Large intestine (tissue), 3 donors: Measurements from ENCODE around the gene CDHR4. TPM values are rescaled to one million over a fixed set of nuclear protein-coding genes. Genes with fewer than 3 reads are reported as not detected.
"Not testable (repeated sequence)": the region's sequence is repeated elsewhere in the genome, so short reads cannot be mapped to it uniquely, and the experiment has no call there.

Experiments used
- DNase-seq, 2 donors: peaks; one replicate each; pipeline versions ENCODE4 v3.0.0 to v3.0.0-alpha.2; 2013
- H3K27ac ChIP-seq: one replicate; pipeline ENCODE4 v1.5.1; 2013; ENCODE audit warnings: low read length
- H3K27me3 ChIP-seq: 2 replicates; pipeline ENCODE4 v1.6.1; 2013; ENCODE audit warnings: low read length; ENCODE audit not compliant: control insufficient read depth, insufficient read depth
- H3K36me3 ChIP-seq: 2 replicates; pipeline ENCODE4 v1.6.1; 2013; ENCODE audit warnings: low read length; ENCODE audit not compliant: control insufficient read depth, insufficient read depth
- H3K4me1 ChIP-seq: one replicate; pipeline ENCODE4 v1.6.1; 2013; ENCODE audit warnings: low read length; ENCODE audit not compliant: control insufficient read depth, insufficient read depth
- H3K4me3 ChIP-seq: one replicate; pipeline ENCODE4 v1.5.1; 2013; ENCODE audit warnings: low read length
- H3K9me3 ChIP-seq: one replicate; pipeline ENCODE4 v1.6.1; 2013; ENCODE audit warnings: mild to moderate bottlenecking, low read depth, low read length, moderate library complexity; ENCODE audit not compliant: control insufficient read depth
- WGBS: methylation state at CpG from one replicate; pipeline ENCODE4 v1.1.5; 2013; ENCODE audit warnings: low lambda C conversion rate; ENCODE audit not compliant: insufficient coverage; 5-methylcytosine and 5-hydroxymethylcytosine counted together
- polyA plus RNA-seq: library from polyadenylated mRNA; unstranded; fragments of 120-200 nt; gene quantifications from one replicate; pipeline ENCODE4 v1.2.1, GENCODE V29; 2013

Gene CDHR4
- polyA plus RNA-seq, 1 donor = 0.10 TPM

DNA sequence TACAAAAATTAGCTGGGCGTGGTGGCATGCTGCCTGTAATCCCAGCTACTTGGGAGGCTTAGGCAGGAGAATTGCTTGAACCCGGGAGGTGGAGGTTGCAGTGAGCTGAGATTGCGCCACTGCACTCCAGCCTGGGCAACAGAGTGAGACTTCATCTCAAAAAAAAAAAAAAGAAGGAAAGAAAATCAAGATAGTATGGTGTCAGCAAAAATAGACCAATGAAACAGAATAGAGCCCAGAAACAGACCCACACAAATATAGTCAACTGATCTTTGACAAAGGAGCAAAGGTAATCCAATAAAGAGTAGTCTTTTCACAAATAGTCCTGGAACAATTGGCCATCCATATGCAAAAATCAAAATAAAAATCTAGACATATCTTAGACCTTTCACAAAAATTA is 23.5 kb upstream of the CDHR4 start:
- WGBS = no CpG with 5 or more reads among the region's 3 CpGs
- not testable (repeated sequence) for H3K36me3 ChIP-seq, H3K27me3 ChIP-seq, H3K4me1 ChIP-seq, H3K4me3 ChIP-seq, H3K9me3 ChIP-seq, H3K27ac ChIP-seq, DNase-seq

DNA sequence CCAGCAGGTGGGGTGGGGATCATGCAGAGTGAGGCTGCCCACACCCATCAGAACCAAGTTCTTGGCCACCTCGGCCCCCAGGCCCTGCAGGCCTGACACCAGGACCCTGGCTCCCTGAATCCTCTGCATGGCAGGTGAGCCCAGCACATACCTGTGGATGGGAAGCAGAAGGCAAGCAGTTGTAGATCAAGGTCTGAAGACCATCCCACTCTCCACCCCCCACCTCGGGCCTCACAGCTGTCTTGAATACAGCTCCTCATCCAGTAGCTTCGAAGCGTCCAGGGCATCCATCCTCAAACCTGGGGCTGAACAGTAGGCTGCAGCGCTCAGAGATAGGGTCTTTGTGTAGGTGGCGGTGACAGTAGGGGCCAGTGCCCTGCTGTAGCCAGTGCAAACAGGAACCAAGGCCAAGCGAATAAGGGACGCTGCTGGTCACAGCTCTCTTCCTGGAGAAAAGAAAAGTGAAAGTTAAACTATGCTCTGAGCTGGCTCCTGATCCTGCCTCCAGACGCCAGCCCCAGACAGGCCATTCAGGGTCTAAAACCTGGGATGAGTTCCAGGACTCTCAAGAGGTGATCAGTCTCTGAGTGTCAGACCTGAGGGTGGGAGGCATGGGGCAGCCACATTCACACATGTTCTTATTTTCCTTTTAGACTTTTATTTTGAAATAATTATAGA is 14.0 kb upstream of the CDHR4 start, which contains the start of gene UBA7:
UBA7 (minus strand) TSS at position 457 of the 678 bp plus-strand sequence; CDS start at position 291, 166 bp downstream.
- no peaks in the 10 kb centered on the region for H3K9me3 ChIP-seq
- H3K27ac ChIP-seq = peak within 1 kb of the TSS; percentile 71
- peak within 1 kb of the TSS; percentile 36 for H3K4me3 ChIP-seq
- 60% methylated on average over 1 of the region's 9 CpGs for WGBS
- peaks cover 16% of the 10 kb centered on the region for H3K4me1 ChIP-seq
- peak; percentile 74 to 83 for DNase-seq
- peaks cover 33% of the 10 kb centered on the region for H3K36me3 ChIP-seq
- no peaks in the 10 kb centered on the region for H3K27me3 ChIP-seq

DNA sequence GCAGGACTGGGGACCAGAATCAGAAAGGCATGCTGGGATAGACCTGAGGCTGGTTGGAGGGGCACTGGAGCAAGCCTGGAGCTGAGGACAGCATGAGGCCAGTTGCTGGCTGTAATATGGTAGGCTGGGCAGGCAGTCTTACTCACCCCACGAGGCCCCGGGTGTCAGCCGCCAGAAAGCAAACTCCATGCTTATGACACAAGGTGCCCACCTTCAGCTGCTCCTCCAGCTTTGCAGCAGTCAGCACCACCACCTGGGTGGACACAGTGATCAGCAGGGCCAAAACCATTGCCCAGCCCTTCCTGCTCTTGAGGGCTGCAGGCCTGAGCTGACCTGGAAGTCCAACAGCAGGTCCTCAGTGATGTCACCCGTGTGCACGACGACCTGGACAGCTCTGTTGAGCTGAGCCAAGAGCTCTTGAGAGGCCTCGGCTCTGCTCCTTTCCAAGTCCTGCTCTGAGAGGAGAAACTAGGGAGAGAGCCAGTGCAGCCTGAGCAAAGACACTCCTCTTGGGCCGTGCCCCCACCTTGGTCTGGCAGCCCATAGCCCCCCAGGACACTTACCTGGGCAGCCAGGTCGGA is 13.3 kb upstream of the CDHR4 start:
- H3K4me3 ChIP-seq = peak overlapping the region; percentile 36
- H3K27me3 ChIP-seq = no peaks in the 10 kb centered on the region
- H3K27ac ChIP-seq = peak overlapping the region; percentile 71
- WGBS = no CpG with 5 or more reads among the region's 9 CpGs
- peaks cover 34% of the 10 kb centered on the region for H3K36me3 ChIP-seq
- H3K4me1 ChIP-seq = peaks cover 16% of the 10 kb centered on the region
- DNase-seq = no peak
- H3K9me3 ChIP-seq = no peaks in the 10 kb centered on the region

DNA sequence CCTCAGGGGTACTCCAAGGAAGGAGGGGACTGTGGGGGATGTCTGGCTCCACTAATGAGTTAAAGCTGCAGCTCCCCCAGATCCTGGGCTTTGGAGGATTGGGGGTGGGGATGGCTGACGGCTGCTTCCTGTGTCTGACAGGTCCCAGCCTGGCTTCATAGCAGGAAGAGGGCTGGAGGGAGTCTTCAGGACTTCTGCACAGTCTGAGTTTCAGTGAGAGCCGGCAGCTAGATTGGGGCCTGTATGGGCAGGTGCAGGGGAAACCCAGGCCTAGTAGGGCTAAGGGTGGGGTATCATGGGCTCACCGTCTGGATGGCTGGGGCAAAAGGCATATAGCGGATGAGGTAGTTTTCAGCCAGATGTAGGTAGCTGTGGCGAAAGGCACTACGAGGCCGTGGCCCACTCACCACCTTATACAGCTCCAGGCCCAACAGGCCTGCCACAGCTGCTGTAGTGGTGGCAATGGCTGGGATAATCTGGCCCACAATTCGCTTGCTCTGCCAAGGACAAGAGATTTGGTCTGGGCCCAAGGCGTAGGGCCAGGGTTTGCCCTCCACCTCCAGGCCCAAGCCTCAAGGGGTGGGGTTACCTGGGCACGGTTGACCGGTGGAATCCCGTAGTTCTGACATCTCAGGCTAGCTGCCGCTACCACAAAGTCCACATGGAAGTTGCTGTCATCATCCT is 7.9 kb upstream of the CDHR4 start:
- WGBS = no CpG with 5 or more reads among the region's 13 CpGs
- Histone ChIP-seq H3K4me3 (no peak overlapping the region), H3K4me1 (peaks cover 29% of the 10 kb centered on the region), H3K9me3 (no peaks in the 10 kb centered on the region), H3K27ac (peak overlapping the region; percentile 58), H3K27me3 (peaks cover 13% of the 10 kb centered on the region), H3K36me3 (peaks cover 37% of the 10 kb centered on the region)
- DNase-seq = no peak

DNA sequence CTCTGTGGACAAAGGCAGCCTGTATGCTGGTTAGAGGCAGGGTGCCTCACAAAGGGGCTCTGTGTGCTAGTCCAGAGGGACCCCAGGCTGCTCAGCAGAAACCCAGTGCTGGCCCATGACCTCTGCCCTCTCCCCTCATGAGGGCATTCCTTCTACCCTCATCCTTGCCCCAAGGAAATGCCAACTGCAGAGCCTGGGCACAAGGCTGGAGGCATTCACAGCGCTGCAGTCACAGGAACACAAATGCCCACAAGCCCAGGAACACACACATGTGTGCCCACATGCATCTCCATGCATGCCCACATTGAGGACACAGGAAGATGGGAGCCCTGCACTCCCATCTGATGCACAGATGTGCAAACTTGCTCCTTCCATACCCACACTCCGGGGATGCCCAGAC is 7.2 kb upstream of the CDHR4 start:
- peaks cover 30% of the 10 kb centered on the region for H3K36me3 ChIP-seq

DNA sequence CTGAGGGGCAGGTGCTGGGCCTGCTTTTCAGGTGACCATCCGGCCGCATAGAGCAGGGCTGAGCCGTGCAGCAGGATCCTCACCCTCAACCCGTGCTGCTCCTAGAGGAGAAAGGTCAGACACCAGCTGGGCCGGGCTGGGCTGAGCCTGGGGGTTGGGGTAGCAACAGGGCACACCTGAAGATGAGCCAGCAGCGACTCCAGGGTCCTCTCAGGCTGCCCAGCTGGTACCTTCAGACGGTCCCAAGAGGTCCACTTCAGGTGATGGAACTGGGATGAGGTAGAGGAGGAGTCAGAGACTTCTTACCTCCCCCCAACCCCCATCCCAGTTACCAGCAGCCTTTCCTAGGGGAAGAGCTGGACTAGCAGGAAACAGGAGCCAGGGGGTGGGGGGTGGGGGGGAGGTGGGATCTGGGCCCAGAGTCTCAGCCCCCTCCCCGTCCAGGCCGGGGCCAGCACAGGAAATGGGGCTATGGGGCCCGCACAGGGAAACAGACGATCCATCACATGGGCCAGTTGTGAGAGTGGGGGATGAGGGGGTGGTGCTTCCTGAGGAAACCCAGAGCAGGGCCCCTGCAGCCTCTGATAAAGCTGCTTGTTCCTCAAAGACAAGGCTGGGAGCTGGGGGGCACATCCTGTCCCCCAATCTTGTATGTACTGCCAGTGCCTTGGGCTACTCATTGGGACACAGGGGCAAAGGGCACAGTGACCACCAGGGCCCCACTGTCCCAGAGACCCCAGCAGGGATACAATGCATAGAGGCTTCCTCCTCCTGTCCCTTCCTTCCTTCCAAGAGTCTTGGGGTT is 6.4 kb upstream of the CDHR4 start:
- Histone ChIP-seq H3K4me1 (peaks cover 31% of the 10 kb centered on the region), H3K36me3 (peaks cover 24% of the 10 kb centered on the region), H3K4me3 (no peak overlapping the region)

More for the DNA sequence above, 7.2 kb upstream of the CDHR4 start:
- Histone ChIP-seq H3K4me1 (peaks cover 31% of the 10 kb centered on the region), H3K27me3 (peaks cover 14% of the 10 kb centered on the region), H3K4me3 (no peak overlapping the region), H3K27ac (peak overlapping the region; percentile 58), H3K9me3 (no peaks in the 10 kb centered on the region)
- no CpG with 5 or more reads among the region's 2 CpGs for WGBS
- no peak for DNase-seq

DNA sequence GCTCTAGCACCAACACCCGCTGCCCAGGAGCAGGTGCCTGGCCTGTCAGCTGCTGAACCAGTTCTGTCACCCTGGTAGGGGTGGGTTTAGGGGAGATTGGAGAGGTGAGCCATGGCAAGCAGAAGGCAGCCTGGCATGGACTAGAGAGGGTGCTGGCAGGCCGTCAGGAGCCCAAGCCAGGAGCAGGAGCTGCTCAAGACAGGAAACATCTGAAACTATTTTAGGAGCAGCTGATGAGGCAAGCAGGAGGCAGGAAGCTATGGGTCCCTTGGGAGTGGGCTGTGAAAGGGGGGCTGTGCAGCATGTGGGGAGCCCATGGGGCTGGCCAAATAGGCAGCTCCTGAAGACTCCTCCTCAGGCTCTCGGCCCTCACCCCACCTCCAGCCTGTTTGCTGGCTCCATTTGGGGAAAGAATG is 5.7 kb upstream of the CDHR4 start:
- Histone ChIP-seq H3K9me3 (no peaks in the 10 kb centered on the region), H3K27me3 (peaks cover 23% of the 10 kb centered on the region), H3K4me3 (no peak overlapping the region), H3K36me3 (peaks cover 19% of the 10 kb centered on the region), H3K4me1 (peaks cover 31% of the 10 kb centered on the region), H3K27ac (peak overlapping the region; percentile 81)
- peak; percentile 41 to 42 for DNase-seq
- WGBS = no CpG with 5 or more reads among the region's 3 CpGs

More for the DNA sequence above, 6.4 kb upstream of the CDHR4 start:
- Histone ChIP-seq H3K9me3 (no peaks in the 10 kb centered on the region), H3K27ac (peak overlapping the region; percentile 81), H3K27me3 (peaks cover 21% of the 10 kb centered on the region)
- WGBS = no CpG with 5 or more reads among the region's 11 CpGs
- DNase-seq = peak; percentile 70 to 81

DNA sequence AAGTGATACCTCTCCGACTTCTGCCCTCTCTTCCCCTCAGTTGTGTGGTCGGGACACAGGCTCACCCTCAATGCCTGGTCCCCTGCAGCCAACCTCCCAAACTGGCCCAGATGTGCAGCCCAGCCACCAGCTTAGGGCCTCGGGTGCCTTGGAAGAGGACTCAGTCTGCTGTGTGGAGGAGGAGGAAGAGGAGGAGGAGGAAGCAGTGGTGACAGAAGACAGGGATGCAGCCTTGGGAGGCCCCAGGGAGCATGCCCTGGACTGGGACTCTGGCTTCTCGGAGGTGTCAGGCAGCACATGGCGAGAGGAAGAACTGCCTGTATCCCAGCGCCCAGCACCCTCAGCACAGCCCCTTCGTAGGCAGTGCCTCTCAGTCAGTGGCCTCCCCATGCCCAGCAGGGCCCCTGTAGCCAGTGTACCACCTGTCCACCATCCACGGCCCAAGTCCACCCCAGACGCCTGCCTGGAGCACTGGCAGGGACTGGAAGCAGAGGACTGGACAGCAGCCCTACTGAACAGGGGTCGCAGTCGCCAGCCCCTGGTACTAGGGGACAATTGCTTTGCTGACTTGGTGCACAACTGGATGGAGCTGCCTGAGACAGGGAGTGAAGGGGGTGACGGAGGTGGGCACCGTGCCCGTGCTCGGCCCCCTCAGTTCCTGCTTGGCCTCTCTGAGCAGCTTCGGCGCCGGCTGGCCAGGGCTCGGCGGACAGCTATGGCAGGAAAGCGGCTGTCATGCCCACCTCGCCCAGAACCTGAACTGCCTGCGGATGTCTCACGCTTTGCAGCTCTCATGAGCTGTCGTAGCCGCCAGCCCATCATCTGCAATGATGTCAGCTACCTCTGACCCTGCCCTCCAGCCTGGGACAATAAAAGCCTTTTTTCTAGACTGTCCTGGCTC is 4.7 kb upstream of the CDHR4 start:
- peaks cover 12% of the 10 kb centered on the region for H3K36me3 ChIP-seq
- peaks cover 31% of the 10 kb centered on the region for H3K4me1 ChIP-seq
- no peaks in the 10 kb centered on the region for H3K9me3 ChIP-seq
- H3K4me3 ChIP-seq = peak overlapping the region; percentile 90
- H3K27me3 ChIP-seq = peaks cover 23% of the 10 kb centered on the region
- peak overlapping the region; percentile 75 for H3K27ac ChIP-seq
- WGBS = no CpG with 5 or more reads among the region's 26 CpGs
- DNase-seq = no peak

DNA sequence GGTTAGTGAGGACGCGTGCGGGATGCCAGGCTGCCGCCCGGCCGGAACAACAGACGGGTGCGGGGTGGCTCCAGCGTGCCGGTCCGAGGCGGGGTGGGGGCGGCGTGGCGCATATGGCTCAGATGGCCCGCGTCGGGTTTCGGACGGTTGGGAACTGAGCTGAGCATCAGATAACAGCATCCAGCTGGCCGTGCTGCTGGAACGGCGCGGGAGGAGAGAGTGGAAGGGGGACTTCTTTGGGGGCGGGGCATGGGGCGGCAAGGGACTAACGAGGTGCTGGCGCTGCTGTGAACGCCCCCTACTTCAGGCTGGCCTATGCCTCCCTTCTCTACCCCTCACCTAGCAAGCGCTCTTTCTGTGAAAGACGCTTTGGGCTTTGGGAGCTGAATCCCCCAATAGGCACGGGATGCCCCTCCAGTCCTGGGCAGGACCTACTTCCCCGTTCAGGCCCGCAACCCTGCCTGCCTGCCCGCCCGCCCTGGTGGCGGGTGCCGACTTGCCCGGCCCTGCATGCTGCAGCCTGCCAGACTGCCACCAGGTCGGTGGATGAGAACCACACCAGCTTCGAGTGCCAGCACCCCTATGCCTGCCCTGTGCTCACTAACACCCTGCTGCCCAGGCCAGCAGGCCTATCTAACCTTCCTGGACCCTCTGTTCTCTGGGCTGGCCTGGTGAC is 3.9 kb upstream of the CDHR4 start:
- WGBS = no CpG with 5 or more reads among the region's 41 CpGs
- Histone ChIP-seq H3K36me3 (peaks cover 6% of the 10 kb centered on the region), H3K4me1 (peaks cover 31% of the 10 kb centered on the region), H3K9me3 (no peaks in the 10 kb centered on the region), H3K27ac (peak overlapping the region; percentile 75), H3K27me3 (peaks cover 23% of the 10 kb centered on the region), H3K4me3 (peak overlapping the region; percentile 90)
- no peak for DNase-seq
